Measurements from ENCODE around the gene BMPR2.
"Not testable (repeated sequence)": the region's sequence is repeated elsewhere in the genome, so short reads cannot be mapped to it uniquely, and the experiment has no call there.

The BMPR2 gene

GRCh38 chr2:202386495-202386894 is 10.4 kb downstream of the BMPR2 start:
- not testable (repeated sequence) for H3K27me3 ChIP-seq (ENCODE audit: insufficient read depth, low read length); H3K27ac ChIP-seq (ENCODE audit: low read depth, low read length); H3K9me3 ChIP-seq (ENCODE audit: insufficient read depth, low read depth, low read length); H3K4me1 ChIP-seq (ENCODE audit: insufficient read depth, low read length); H3K36me3 ChIP-seq (ENCODE audit: insufficient read depth, low read length); H3K9ac ChIP-seq (ENCODE audit: low read depth, low read length); H3K4me3 ChIP-seq (ENCODE audit: low read length)
- WGBS = 93% methylated on average over 12 of the region's 12 CpGs

GRCh38 chr2:202387608-202388342 is 11.6 kb downstream of the BMPR2 start:
- Histone ChIP-seq H3K9ac (ENCODE audit: low read depth, low read length) (no peak overlapping the region), H3K9me3 (ENCODE audit: insufficient read depth, low read depth, low read length) (no peaks in the 10 kb centered on the region), H3K4me3 (ENCODE audit: low read length) (no peak overlapping the region), H3K36me3 (ENCODE audit: insufficient read depth, low read length) (no peaks in the 10 kb centered on the region), H3K27ac (ENCODE audit: low read depth, low read length) (no peak overlapping the region), H3K4me1 (ENCODE audit: insufficient read depth, low read length) (no peaks in the 10 kb centered on the region), H3K27me3 (ENCODE audit: insufficient read depth, low read length) (no peaks in the 10 kb centered on the region)
- 94% methylated on average over 8 of the region's 8 CpGs for WGBS

- Histone ChIP-seq H3K4me1 (ENCODE audit: insufficient read depth, low read length) (peaks cover 12% of the 10 kb centered on the region), H3K36me3 (ENCODE audit: insufficient read depth, low read length) (no peaks in the 10 kb centered on the region), H3K4me3 (ENCODE audit: low read length) (no peak overlapping the region), H3K27me3 (ENCODE audit: insufficient read depth, low read length) (no peaks in the 10 kb centered on the region), H3K9me3 (ENCODE audit: insufficient read depth, low read depth, low read length) (no peaks in the 10 kb centered on the region), H3K9ac (ENCODE audit: low read depth, low read length) (no peak overlapping the region), H3K27ac (ENCODE audit: low read depth, low read length) (no peak overlapping the region)
Measured at GRCh38 chr2:202400941-202401340, 24.8 kb downstream of the BMPR2 start.

GRCh38 chr2:202405798-202406197 is 29.7 kb downstream of the BMPR2 start:
- no peaks in the 10 kb centered on the region for H3K27me3 ChIP-seq (ENCODE audit: insufficient read depth, low read length)
- H3K4me1 ChIP-seq (ENCODE audit: insufficient read depth, low read length) = peaks cover 7% of the 10 kb centered on the region
- H3K27ac ChIP-seq (ENCODE audit: low read depth, low read length) = no peak overlapping the region
- no peaks in the 10 kb centered on the region for H3K36me3 ChIP-seq (ENCODE audit: insufficient read depth, low read length)
- WGBS = no CpG with 5 or more reads among the region's 1 CpG
- no peak overlapping the region for H3K9ac ChIP-seq (ENCODE audit: low read depth, low read length)
- no peak overlapping the region for H3K4me3 ChIP-seq (ENCODE audit: low read length)
- H3K9me3 ChIP-seq (ENCODE audit: insufficient read depth, low read depth, low read length) = no peaks in the 10 kb centered on the region

GRCh38 chr2:202406445-202406978 is 30.4 kb downstream of the BMPR2 start:
- no peak overlapping the region for H3K9ac ChIP-seq (ENCODE audit: low read depth, low read length)
- no peak overlapping the region for H3K27ac ChIP-seq (ENCODE audit: low read depth, low read length)
- H3K4me1 ChIP-seq (ENCODE audit: insufficient read depth, low read length) = peaks cover 5% of the 10 kb centered on the region; the same call in 1 of the 2 replicates
- no peaks in the 10 kb centered on the region for H3K9me3 ChIP-seq (ENCODE audit: insufficient read depth, low read depth, low read length)
- H3K4me3 ChIP-seq (ENCODE audit: low read length) = no peak overlapping the region
- H3K27me3 ChIP-seq (ENCODE audit: insufficient read depth, low read length) = no peaks in the 10 kb centered on the region
- H3K36me3 ChIP-seq (ENCODE audit: insufficient read depth, low read length) = no peaks in the 10 kb centered on the region
- WGBS = 98% methylated on average over 1 of the region's 2 CpGs

GRCh38 chr2:202408546-202409140 is 32.5 kb downstream of the BMPR2 start:
- H3K36me3 ChIP-seq (ENCODE audit: insufficient read depth, low read length) = no peaks in the 10 kb centered on the region
- H3K27ac ChIP-seq (ENCODE audit: low read depth, low read length) = no peak overlapping the region
- WGBS = 93% methylated on average over 6 of the region's 6 CpGs
- no peaks in the 10 kb centered on the region for H3K9me3 ChIP-seq (ENCODE audit: insufficient read depth, low read depth, low read length)
- H3K27me3 ChIP-seq (ENCODE audit: insufficient read depth, low read length) = no peaks in the 10 kb centered on the region
- H3K4me1 ChIP-seq (ENCODE audit: insufficient read depth, low read length) = peaks cover 5% of the 10 kb centered on the region; the same call in 1 of the 2 replicates
- no peak overlapping the region for H3K9ac ChIP-seq (ENCODE audit: low read depth, low read length)
- H3K4me3 ChIP-seq (ENCODE audit: low read length) = no peak overlapping the region

- H3K36me3 ChIP-seq (ENCODE audit: insufficient read depth, low read length) = no peaks in the 10 kb centered on the region
- no peaks in the 10 kb centered on the region for H3K27me3 ChIP-seq (ENCODE audit: insufficient read depth, low read length)
- H3K4me3 ChIP-seq (ENCODE audit: low read length) = no peak overlapping the region
- H3K9ac ChIP-seq (ENCODE audit: low read depth, low read length) = no peak overlapping the region
- 90% methylated on average over 5 of the region's 5 CpGs for WGBS
- H3K27ac ChIP-seq (ENCODE audit: low read depth, low read length) = no peak overlapping the region
- no peaks in the 10 kb centered on the region for H3K9me3 ChIP-seq (ENCODE audit: insufficient read depth, low read depth, low read length)
- peaks cover 5% of the 10 kb centered on the region; the same call in 1 of the 2 replicates for H3K4me1 ChIP-seq (ENCODE audit: insufficient read depth, low read length)
Measured at GRCh38 chr2:202410092-202410491, 34.0 kb downstream of the BMPR2 start.

- Histone ChIP-seq H3K36me3 (ENCODE audit: insufficient read depth, low read length) (no peaks in the 10 kb centered on the region), H3K9ac (ENCODE audit: low read depth, low read length) (no peak overlapping the region), H3K9me3 (ENCODE audit: insufficient read depth, low read depth, low read length) (no peaks in the 10 kb centered on the region), H3K27ac (ENCODE audit: low read depth, low read length) (no peak overlapping the region), H3K4me1 (ENCODE audit: insufficient read depth, low read length) (peaks cover 5% of the 10 kb centered on the region; the same call in 1 of the 2 replicates), H3K4me3 (ENCODE audit: low read length) (no peak overlapping the region), H3K27me3 (ENCODE audit: insufficient read depth, low read length) (no peaks in the 10 kb centered on the region)
- no CpG with 5 or more reads among the region's 1 CpG for WGBS
Measured at GRCh38 chr2:202411097-202411496, 35.0 kb downstream of the BMPR2 start.

- H3K36me3 ChIP-seq (ENCODE audit: insufficient read depth, low read length) = no peaks in the 10 kb centered on the region
- WGBS = 100% methylated on average over 1 of the region's 1 CpG
- peaks cover 28% of the 10 kb centered on the region for H3K4me1 ChIP-seq (ENCODE audit: insufficient read depth, low read length)
- no peak overlapping the region; the same call in 1 of the 2 replicates for H3K4me3 ChIP-seq (ENCODE audit: low read length)
- peak overlapping the region; percentile 75 for H3K27ac ChIP-seq (ENCODE audit: low read depth, low read length)
- H3K27me3 ChIP-seq (ENCODE audit: insufficient read depth, low read length) = no peaks in the 10 kb centered on the region
- no peak overlapping the region for H3K9ac ChIP-seq (ENCODE audit: low read depth, low read length)
- H3K9me3 ChIP-seq (ENCODE audit: insufficient read depth, low read depth, low read length) = no peaks in the 10 kb centered on the region
Measured at GRCh38 chr2:202418027-202418426, 41.9 kb downstream of the BMPR2 start.

- no peaks in the 10 kb centered on the region for H3K27me3 ChIP-seq (ENCODE audit: insufficient read depth, low read length)
- H3K9ac ChIP-seq (ENCODE audit: low read depth, low read length) = no peak overlapping the region
- H3K27ac ChIP-seq (ENCODE audit: low read depth, low read length) = peak overlapping the region; percentile 75
- H3K4me3 ChIP-seq (ENCODE audit: low read length) = peak overlapping the region; percentile 11; the same call in 1 of the 2 replicates
- no peaks in the 10 kb centered on the region for H3K36me3 ChIP-seq (ENCODE audit: insufficient read depth, low read length)
- no peaks in the 10 kb centered on the region for H3K9me3 ChIP-seq (ENCODE audit: insufficient read depth, low read depth, low read length)
- peaks cover 28% of the 10 kb centered on the region for H3K4me1 ChIP-seq (ENCODE audit: insufficient read depth, low read length)
Measured at GRCh38 chr2:202418511-202418910, 42.4 kb downstream of the BMPR2 start.

GRCh38 chr2:202423139-202423538 is 47.0 kb downstream of the BMPR2 start:
- Histone ChIP-seq H3K27me3 (ENCODE audit: insufficient read depth, low read length) (no peaks in the 10 kb centered on the region), H3K9ac (ENCODE audit: low read depth, low read length) (no peak overlapping the region), H3K27ac (ENCODE audit: low read depth, low read length) (0 out of 2 replicates have a peak overlapping the region, but pooled peaks have one; percentile 25), H3K4me3 (ENCODE audit: low read length) (no peak overlapping the region), H3K4me1 (ENCODE audit: insufficient read depth, low read length) (peaks cover 26% of the 10 kb centered on the region), H3K36me3 (ENCODE audit: insufficient read depth, low read length) (no peaks in the 10 kb centered on the region), H3K9me3 (ENCODE audit: insufficient read depth, low read depth, low read length) (no peaks in the 10 kb centered on the region)
- WGBS = 95% methylated on average over 2 of the region's 2 CpGs
